ENCODE results near the gene ACTRT1. TPM values are rescaled to one million over a fixed set of nuclear protein-coding genes. Genes with fewer than 3 reads are reported as not detected.

The ACTRT1 gene
- polyA plus RNA-seq, 4 donors: not detected

DNA sequence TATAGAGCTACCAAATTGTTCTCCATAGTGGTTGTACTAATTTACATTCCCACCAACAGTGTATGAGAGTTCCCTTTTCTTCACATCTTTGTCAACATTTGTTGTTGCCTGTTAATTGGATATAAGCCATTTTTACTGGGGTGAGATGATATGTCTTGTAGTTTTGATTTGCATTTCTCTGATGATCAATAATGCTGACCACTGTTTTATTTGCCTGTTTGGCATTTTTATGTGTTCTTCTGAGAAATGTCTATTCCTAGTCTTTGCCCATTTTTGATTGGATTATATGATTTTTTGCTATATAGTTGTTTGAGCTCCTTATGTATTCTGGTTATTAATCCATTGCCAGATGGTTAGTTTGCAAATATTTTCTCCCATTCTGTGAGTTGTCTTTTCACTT, 44.3 kb downstream of the ACTRT1 start:
- H3K27ac ChIP-seq (ENCODE audit: low read depth in 1 of 3, low read length in 2 of 3): no peak overlapping the region
- FAIRE-seq (no peak), DNase-seq (no peak)
- no peaks in the 10 kb centered on the region for H3K4me1 ChIP-seq (ENCODE audit: control insufficient read depth in 3 of 3, insufficient read depth in 2 of 3, low read depth in 1 of 3, low read length in 2 of 3)
- no peak overlapping the region for H3K4me3 ChIP-seq (ENCODE audit: low read depth in 1 of 3, low read length in 3 of 3)
- H3K36me3 ChIP-seq (ENCODE audit: control insufficient read depth in 3 of 3, insufficient read depth in 2 of 3, low read depth in 1 of 3, low read length in 3 of 3): no peaks in the 10 kb centered on the region
- no peaks in the 10 kb centered on the region for H3K27me3 ChIP-seq (ENCODE audit: control insufficient read depth in 3 of 3, insufficient read depth in 3 of 3, low read length in 3 of 3)
- no peaks in the 10 kb centered on the region for H3K9me3 ChIP-seq (ENCODE audit: control insufficient read depth in 2 of 2, insufficient read depth in 1 of 2, low read depth in 1 of 2, low read length in 1 of 2)

All from small intestine (tissue), 7 donors.